Epidermal melanocyte (primary cell): ENCODE data around the gene TOR1A.
"Not testable (repeated sequence)": the region's sequence is repeated elsewhere in the genome, so short reads cannot be mapped to it uniquely, and the experiment has no call there.

Experiments
- DNase-seq: peaks from one replicate; pipeline ENCODE4 v3.0.0; 2011; ENCODE audit warnings: low spot score; ENCODE audit not compliant: insufficient read length

Gene TOR1A

GRCh38 chr9:129822898-129823541 lies 916 bp downstream of the TOR1A start:
- no peak for DNase-seq

- DNase-seq = no peak
Observed at GRCh38 chr9:129816501-129817435, 7.2 kb downstream of the TOR1A start.

- DNase-seq = no peak
Observed at GRCh38 chr9:129815278-129815677, 8.7 kb downstream of the TOR1A start.

GRCh38 chr9:129814432-129815223 lies 9.3 kb downstream of the TOR1A start:
- no peak for DNase-seq

- no peak for DNase-seq
Observed at GRCh38 chr9:129813661-129814060, 10.3 kb downstream of the TOR1A start.

GRCh38 chr9:129812385-129812784 lies 11.6 kb downstream of the TOR1A start:
- no peak for DNase-seq

GRCh38 chr9:129811967-129812363 lies 12.0 kb downstream of the TOR1A start:
- no peak for DNase-seq

GRCh38 chr9:129810788-129811187 lies 13.1 kb downstream of the TOR1A start:
- no peak for DNase-seq

- no peak for DNase-seq
Observed at GRCh38 chr9:129810116-129810515, 13.8 kb downstream of the TOR1A start.

- DNase-seq = no peak
Observed at GRCh38 chr9:129809346-129809745, 14.6 kb downstream of the TOR1A start.

- no peak for DNase-seq
Observed at GRCh38 chr9:129806061-129806460, 17.9 kb downstream of the TOR1A start.

- DNase-seq = no peak
Observed at GRCh38 chr9:129803676-129804060, 20.3 kb downstream of the TOR1A start.

- peak; percentile 45 for DNase-seq
Observed at GRCh38 chr9:129802833-129803675, 20.9 kb downstream of the TOR1A start, which contains the start of gene TOR1B. Gene TOR1B, plus strand, starts transcription at chr9:129803184. Its CDS starts 29 bp downstream, at chr9:129803213.

- DNase-seq = no peak
Observed at GRCh38 chr9:129801504-129801903, 22.4 kb downstream of the TOR1A start.

- no peak for DNase-seq
Observed at GRCh38 chr9:129798973-129799372, 25.0 kb downstream of the TOR1A start.

- not testable (repeated sequence) for DNase-seq
Observed at GRCh38 chr9:129796029-129796428, 27.9 kb downstream of the TOR1A start.

- DNase-seq = no peak
Observed at GRCh38 chr9:129794549-129794948, 29.4 kb downstream of the TOR1A start.

- no peak for DNase-seq
Observed at GRCh38 chr9:129786481-129786880, 37.5 kb downstream of the TOR1A start.

GRCh38 chr9:129785866-129786265 lies 38.1 kb downstream of the TOR1A start:
- no peak for DNase-seq

- not testable (repeated sequence) for DNase-seq
Observed at GRCh38 chr9:129784970-129785369, 39.0 kb downstream of the TOR1A start.
